Thyroid gland (tissue), 4 donors: ENCODE measurements around the gene KIAA1671. TPM values are rescaled to one million over a fixed set of nuclear protein-coding genes. Genes with fewer than 3 reads are reported as not detected.

Source experiments
- DNase-seq, 2 donors: peaks; one replicate each; pipeline ENCODE4 v3.0.0-alpha.2; 2019
- H3K27ac ChIP-seq, 3 donors: fragments of 200-600 bp; sonication (generic); 1 replicate in 2 of 3; 2 replicates in 1 of 3; pipeline ENCODE4 v1.5.1; 2016 to 2019; ENCODE audit warnings: mild to moderate bottlenecking in 1 of 3, moderate library complexity in 1 of 3
- H3K27me3 ChIP-seq: fragments of 200-600 bp; sonication (generic); one replicate; pipeline ENCODE4 v1.5.1; 2019
- H3K36me3 ChIP-seq, 2 donors: fragments of 200-600 bp; sonication (generic); one replicate each; pipeline ENCODE4 v1.5.1; 2016 to 2019
- H3K4me1 ChIP-seq, 2 donors: fragments of 200-600 bp; sonication (generic); one replicate each; pipeline ENCODE4 v1.5.1; 2017 to 2019
- H3K4me3 ChIP-seq, 3 donors: fragments of 200-600 bp; sonication (generic); replicated peaks in 1 of 3; 1 replicate in 2 of 3; 2 replicates in 1 of 3; pipeline ENCODE4 v1.5.1; 2016; ENCODE audit warnings: mild to moderate bottlenecking in 1 of 3
- H3K9me3 ChIP-seq: fragments of 200-600 bp; sonication (generic); one replicate; pipeline ENCODE4 v1.5.1; 2017
- CTCF ChIP-seq, 6 experiments: fragments of 200-600 bp in 3 of 6; fragments of 450-650 bp in 3 of 6; sonication (generic) in 3 of 6; IDR thresholded peaks; one replicate each; pipeline ENCODE4 v1.5.1; 2016 to 2019; ENCODE audit warnings: antibody characterized with exemption in 6 of 6, mild to moderate bottlenecking in 2 of 6, inconsistent platforms in 1 of 6, moderate library complexity in 1 of 6
- POLR2A ChIP-seq, 2 donors: fragments of 450-650 bp; IDR thresholded peaks; one replicate each; pipeline ENCODE4 v1.6.1; 2017; ENCODE audit warnings: antibody characterized with exemption in 2 of 2, mild to moderate bottlenecking in 2 of 2, moderate library complexity in 1 of 2
- WGBS, 2 donors: methylation state at CpG; one replicate each; pipeline ENCODE4 v1.1.5; 2017; 5-methylcytosine and 5-hydroxymethylcytosine counted together
- intact Hi-C: fragments of 100-400 bp; cut with DNase I; formaldehyde crosslinking; loops from one replicate; pipeline ENCODE4 v1.15.1; 2023
- total RNA-seq, 4 donors: library from RNA; depleted of rRNA; stranded (reverse); fragments of >200 nt; gene quantifications; one replicate each; pipeline ENCODE4 v1.2.3, GENCODE V29; 2016

KIAA1671 gene
- total RNA-seq, 4 donors from 2014 or later = 63.2 to 111 (median 79.7) TPM

GRCh38 chr22:25100948-25101347 is 148.4 kb downstream of the KIAA1671 start:
- TF ChIP-seq POLR2A (IDR thresholded peaks at IDR 0.05) (no peak), CTCF (IDR thresholded peaks at IDR 0.05) (no peak)
- H3K27ac ChIP-seq = peak overlapping the region; percentile 17 to 54 (median 24)
- intact Hi-C loops = no loop called here
- no peaks in the 10 kb centered on the region for H3K27me3 ChIP-seq
- H3K9me3 ChIP-seq = no peaks in the 10 kb centered on the region
- peaks cover 8 to 14% of the 10 kb centered on the region in 2 donors for H3K4me1 ChIP-seq
- no peak for DNase-seq
- no peak overlapping the region for H3K4me3 ChIP-seq
- no peaks in the 10 kb centered on the region for H3K36me3 ChIP-seq
- WGBS, 2 donors = 33 to 45% methylated on average over 5 of the region's 5 CpGs

GRCh38 chr22:25101501-25101900 is 149.0 kb downstream of the KIAA1671 start:
- Histone ChIP-seq H3K4me3 (no peak overlapping the region), H3K36me3 (no peaks in the 10 kb centered on the region), H3K4me1 (peaks cover 8 to 14% of the 10 kb centered on the region in 2 donors), H3K27ac (peak overlapping the region in 2 of 3 donors; percentile 24 to 54), H3K9me3 (no peaks in the 10 kb centered on the region), H3K27me3 (no peaks in the 10 kb centered on the region)
- no peak for DNase-seq
- WGBS, 2 donors = 62 to 77% methylated on average over 4 of the region's 4 CpGs
- intact Hi-C loops = no loop called here
- TF ChIP-seq POLR2A (IDR thresholded peaks at IDR 0.05) (no peak), CTCF (IDR thresholded peaks at IDR 0.05) (no peak)

- intact Hi-C loops = no loop called here
- H3K27me3 ChIP-seq = no peaks in the 10 kb centered on the region
- no peak overlapping the region for H3K4me3 ChIP-seq
- H3K9me3 ChIP-seq = no peaks in the 10 kb centered on the region
- H3K36me3 ChIP-seq = no peaks in the 10 kb centered on the region
- DNase-seq = no peak
- TF ChIP-seq POLR2A (IDR thresholded peaks at IDR 0.05) (no peak), CTCF (IDR thresholded peaks at IDR 0.05) (no peak)
- peaks cover 8 to 14% of the 10 kb centered on the region in 2 donors for H3K4me1 ChIP-seq
- WGBS, 2 donors = 90 to 95% methylated on average over 4 of the region's 4 CpGs
- H3K27ac ChIP-seq = no peak overlapping the region
These were observed 149.5 kb downstream of the KIAA1671 start for GRCh38 chr22:25101986-25102385.

- WGBS, 2 donors = 90 to 94% methylated on average over 10 of the region's 10 CpGs
- no peak for TF ChIP-seq POLR2A (IDR thresholded peaks at IDR 0.05)
- no peak for TF ChIP-seq CTCF (IDR thresholded peaks at IDR 0.05)
- H3K9me3 ChIP-seq = no peaks in the 10 kb centered on the region
- H3K27me3 ChIP-seq = no peaks in the 10 kb centered on the region
- no peak for DNase-seq
- no peak overlapping the region for H3K27ac ChIP-seq
- no peak overlapping the region for H3K4me3 ChIP-seq
- intact Hi-C loops = no loop called here
- no peaks in the 10 kb centered on the region for H3K36me3 ChIP-seq
- H3K4me1 ChIP-seq = peaks cover 8 to 14% of the 10 kb centered on the region in 2 donors
These were observed 150.2 kb downstream of the KIAA1671 start for GRCh38 chr22:25102722-25103121.

- H3K27me3 ChIP-seq = no peaks in the 10 kb centered on the region
- intact Hi-C loops = no loop called here
- no peaks in the 10 kb centered on the region for H3K9me3 ChIP-seq
- no peak for TF ChIP-seq CTCF (IDR thresholded peaks at IDR 0.05)
- no peak for TF ChIP-seq POLR2A (IDR thresholded peaks at IDR 0.05)
- peaks cover 8 to 14% of the 10 kb centered on the region in 2 donors for H3K4me1 ChIP-seq
- 74 to 92% methylated on average over 6 of the region's 6 CpGs for WGBS, 2 donors
- H3K27ac ChIP-seq = no peak overlapping the region
- H3K4me3 ChIP-seq = no peak overlapping the region
- DNase-seq = no peak
- no peaks in the 10 kb centered on the region for H3K36me3 ChIP-seq
These were observed 151.9 kb downstream of the KIAA1671 start for GRCh38 chr22:25104367-25104766.
